Measurements from ENCODE around the gene TCF25.

DNA sequence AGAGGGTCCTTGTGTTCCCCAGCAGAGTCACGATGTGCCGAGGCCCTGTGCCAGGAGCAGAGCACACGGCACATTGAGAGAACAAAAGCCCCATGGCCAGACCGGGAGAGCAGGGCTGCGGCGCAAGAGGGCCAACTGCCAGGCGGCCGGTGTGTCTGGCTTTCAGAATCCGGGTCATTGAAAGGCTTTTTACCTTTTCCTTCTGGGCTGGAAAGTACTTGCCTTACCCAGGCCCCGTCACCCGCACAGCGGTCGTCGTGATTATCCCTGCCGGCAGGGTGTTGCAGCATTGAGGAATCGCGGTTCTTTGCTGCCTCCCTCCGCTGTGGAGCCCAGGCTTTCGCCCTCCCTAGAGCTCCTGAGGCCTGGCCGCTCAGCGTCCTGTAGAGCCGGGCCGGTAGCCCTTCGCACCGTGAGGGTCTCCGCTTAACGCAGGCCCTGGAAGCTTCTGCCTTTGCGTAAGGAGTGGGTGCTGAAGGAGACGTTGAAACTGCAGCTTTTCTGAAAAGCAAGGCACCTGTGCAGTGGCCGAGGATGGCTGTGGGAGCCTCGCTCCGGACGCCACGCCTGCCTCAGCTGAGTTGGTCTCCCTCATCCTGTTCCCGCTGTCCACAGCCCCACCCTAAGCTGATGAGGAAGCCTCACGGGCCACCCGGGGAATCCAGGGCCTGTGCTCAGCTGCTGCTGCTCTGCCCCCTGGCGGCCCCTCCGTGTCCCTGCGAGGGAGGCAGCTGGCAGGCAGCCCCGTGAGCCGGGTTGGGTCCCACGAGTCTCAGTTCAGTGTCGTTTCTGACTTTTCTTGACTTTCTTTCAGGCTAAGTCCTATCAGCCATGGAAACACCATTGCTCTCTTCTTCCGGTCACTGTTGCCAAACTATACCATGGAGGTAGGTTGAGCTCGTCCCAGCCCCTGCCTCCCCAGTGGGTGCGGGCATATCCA lies 36.7 kb downstream of the TCF25 start:
- no peak for TF ChIP-seq POLR2A (IDR thresholded peaks at IDR 0.05; ENCODE audit: low read length)
- no peak for TF ChIP-seq GATA1 (IDR thresholded peaks at IDR 0.05; ENCODE audit: low read depth, low read length)

Data from erythroblast (primary cell).